Measurements from ENCODE around the gene KCNJ5.

The KCNJ5 gene

DNA sequence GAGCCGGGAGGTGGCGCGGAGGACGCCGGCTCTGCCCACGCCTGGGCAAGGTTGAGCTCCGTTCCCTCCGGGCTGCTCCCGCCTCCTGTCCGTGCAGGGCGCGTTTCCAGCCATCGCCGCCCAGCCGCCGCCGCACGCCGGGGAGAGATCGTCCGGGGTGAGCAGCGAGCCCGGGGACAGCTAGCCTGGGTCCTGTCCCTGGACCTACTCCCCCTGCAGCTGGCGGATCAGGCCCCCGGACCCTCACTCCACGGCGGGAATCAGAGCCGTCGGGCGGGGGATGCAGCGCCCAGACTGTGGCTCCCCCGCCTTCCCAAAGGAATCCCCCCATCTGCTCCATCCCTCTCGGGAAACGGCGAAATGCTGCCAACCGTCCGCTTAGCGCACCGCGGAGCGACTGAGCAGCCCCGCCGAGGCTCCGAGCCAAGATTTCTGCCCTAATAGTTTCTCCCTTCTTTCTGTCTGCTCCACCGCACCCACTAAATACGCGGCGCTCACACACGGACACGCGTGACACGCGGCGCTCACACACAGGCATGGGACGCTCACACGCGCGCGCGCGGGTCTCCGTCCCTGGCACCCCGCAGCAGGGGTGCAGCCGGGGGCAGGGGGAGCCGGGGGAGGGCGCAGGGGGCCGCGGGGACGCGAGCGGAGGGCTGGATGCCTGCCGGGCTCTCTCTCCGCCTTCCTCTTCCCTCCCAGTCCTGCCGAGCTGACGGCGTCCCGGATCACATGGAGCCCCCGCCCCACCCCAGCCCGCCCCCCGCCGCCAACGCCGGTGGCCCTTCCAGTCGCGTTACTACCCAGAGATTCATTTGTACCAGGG lies at the start of gene KCNJ5:
KCNJ5 (plus strand) TSS at position 814 of the 826 bp plus-strand sequence. CDS start 19,918 bp downstream, outside the sequence.
- DNase-seq, result no peak

DNA sequence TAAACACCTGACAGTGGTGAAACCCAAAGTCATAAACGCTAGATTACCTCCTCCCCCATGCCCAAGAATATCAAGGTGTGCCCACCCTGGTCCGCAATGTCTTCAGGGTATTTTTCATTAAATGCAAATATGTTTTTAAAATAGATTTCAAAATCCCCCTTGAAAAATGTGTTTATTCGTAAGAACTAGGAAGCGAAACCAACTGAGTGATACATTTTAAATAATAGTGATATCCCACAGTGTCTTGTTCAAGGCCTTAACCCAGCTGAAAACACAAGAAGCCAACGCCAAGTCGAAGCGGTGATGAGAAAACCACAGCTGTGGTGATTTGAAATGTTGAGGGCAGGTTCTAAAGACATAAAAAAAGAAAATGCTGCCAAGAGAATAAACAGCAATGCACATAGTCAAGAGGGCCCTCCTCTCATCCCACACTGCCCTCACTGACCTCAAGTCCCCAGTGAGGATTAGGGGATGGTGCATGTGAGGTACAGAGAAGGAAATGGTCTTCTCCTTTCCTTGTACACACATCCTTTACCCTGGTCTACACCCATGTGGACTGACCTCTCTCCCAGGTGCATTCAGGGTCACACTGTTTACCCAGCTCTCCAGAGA lies 49.6 kb upstream of the KCNJ5 start:
- no peak for DNase-seq

DNA sequence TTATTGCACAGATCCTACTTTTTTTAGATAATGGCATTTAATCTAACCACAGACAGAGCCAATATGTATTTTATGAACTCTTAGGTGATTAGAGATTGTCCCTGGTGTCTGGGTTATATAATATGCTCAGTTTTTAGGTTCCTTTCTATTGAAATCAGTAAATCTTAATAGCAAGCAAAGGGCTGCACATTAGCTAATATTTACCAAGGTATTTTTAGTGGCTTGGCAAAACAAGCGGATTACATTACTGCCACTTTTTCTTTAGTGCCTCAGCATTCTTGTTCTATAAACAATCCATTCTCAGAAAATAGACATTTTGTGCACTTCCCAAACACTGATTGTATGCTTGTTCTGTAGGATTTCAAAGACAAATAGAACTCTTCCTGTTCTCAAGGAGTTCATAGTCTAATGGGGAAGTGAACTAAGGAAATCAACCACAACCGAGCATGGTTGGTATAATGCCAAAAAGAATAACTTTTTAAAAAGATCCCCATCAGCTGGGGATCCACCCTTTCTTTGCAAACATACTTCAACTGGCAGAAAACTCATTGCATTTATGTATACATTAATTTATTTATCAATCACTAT lies 47.9 kb upstream of the KCNJ5 start:
- no peak for DNase-seq

DNA sequence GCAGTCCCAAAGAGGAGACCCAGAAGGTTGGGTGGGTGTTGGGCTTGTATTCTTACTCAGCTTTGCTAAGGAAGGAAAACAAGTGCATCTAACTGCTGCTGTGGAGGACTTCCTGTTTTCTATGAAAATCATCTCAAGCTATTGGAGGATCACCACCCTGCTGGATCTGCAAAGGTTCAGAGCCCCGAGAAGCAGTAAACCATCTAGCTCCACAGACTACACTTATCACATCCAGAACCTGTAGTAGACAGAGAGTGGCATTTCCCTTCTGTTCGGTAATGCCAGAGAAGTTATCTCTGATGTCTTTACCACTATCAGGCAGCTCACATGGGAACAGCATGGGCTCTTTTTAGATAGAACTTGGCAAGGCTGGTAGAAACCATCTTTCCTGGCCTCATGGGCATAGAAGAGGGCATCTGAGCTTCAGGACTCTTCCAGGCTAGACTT lies 45.8 kb upstream of the KCNJ5 start:
- no peak for DNase-seq

DNA sequence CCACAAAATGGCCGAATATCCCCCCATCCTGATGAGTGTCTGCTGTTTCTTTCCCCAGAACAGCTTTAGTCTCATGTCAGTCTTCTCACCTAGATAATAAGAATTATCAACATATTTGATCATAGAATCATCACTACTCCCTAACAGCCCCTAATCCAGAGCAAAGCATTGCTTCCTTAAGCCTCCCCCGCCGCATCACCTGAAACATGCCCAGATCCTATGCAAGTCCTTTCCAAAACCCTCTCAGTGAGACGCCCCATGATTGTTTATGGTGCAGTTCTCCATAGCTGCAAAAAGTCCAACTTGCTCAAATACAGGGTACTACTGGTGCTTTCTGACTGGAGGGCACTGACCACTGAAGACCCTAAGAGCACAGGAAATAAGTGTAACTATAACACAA lies 44.2 kb upstream of the KCNJ5 start:
- no peak for DNase-seq

DNA sequence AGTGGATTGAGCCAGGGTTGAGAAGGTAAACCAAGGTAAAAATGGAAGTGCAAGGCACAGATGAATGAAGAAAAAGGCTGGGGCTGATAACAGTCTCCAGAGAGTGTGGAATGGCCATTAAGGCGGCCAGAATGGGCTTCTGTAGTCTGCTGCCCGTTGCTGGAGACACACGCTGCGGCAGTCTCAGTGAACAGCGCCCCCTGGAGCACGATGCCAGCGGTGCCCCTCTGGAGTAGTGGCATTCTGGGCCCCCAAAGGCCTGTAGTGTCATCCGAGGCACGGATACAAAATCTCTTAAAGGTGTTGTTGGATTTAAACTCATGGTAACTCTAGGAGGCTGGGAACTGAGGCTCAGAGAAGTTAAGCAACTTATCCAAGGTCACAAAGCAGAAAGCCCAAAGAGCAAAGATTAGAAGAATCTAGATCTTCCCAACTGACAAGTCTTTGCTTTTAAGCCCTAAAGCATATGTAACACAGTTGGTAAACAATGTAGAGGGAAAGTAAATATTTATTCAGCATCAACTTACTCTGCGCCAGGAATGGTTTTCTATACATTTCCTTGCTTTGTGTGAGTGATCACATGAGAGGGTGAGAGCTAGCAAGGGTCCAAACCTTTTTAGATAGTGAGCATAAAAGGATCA lies 42.2 kb upstream of the KCNJ5 start:
- DNase-seq, result peak; percentile 73

DNA sequence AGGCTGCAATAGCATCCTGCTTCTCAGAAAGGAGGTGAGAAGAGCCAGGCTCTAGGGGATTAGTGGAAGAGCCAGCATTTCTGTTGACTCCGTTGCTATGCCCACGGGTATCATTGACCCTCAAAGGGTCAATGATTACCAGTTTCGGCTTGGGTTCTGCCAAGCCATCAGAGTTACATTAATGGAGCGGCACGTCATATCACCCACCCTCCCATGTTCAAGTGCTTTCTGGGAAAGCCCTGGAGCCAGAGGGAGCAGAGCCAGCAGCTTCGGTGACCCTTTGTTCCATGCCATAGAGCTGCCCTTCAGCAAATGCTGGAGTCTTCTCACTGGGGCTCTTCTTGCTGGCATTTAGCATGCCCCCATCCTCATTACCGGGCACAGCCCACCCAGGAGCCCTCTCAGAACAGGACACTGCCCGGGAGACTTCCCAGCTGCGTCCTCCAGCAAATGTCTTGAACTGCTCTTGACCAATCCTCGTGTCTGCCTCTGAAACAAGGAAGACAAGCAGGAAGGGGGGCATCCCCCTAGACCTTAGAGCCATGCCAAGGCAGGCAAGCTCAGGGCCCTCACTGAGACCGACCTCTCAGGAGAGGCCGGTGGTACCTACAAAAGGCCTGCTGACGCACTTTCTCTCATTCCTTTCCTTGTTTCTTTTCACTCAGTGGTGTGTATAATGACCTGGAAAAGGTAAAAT lies 38.7 kb upstream of the KCNJ5 start:
- DNase-seq, result no peak

DNA sequence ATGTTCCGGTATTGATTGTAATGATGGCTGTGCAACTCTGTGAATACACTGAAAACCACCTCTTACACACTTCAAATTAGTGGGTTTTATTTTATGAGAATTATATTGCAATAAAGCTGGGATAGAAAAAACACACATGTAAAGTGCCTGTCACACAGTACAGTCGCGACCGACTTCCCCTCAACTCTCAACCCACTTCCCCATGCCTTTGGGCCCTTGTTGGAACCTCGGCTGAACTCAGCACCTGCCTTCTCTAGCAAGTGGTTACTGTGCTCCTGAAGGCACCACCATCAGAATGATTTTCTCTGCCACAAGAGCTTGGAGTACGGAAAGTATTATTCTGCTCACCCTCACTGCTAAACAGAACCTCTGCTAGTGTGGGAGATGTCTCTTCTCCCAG lies 37.6 kb upstream of the KCNJ5 start:
- no peak for DNase-seq

DNA sequence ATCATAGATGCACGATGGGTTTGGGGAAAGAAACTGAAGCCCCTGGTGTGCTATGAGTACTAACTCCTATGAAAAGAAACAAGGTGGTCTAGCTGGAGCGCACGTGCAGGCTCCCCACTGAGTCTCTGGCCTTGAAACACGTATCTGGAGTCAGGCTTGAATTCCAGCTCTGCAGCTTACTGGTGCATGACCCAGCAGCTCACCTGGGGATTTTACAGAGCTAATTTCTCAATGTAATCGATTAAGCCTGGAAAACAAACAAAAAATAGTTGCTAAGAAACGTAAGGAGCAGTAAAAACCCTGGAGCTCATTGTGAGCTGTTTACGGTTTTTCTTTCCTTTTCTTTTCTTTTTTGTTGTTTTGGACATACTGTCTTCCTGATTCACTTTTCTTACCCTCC lies 36.3 kb upstream of the KCNJ5 start:
- DNase-seq, result no peak

DNA sequence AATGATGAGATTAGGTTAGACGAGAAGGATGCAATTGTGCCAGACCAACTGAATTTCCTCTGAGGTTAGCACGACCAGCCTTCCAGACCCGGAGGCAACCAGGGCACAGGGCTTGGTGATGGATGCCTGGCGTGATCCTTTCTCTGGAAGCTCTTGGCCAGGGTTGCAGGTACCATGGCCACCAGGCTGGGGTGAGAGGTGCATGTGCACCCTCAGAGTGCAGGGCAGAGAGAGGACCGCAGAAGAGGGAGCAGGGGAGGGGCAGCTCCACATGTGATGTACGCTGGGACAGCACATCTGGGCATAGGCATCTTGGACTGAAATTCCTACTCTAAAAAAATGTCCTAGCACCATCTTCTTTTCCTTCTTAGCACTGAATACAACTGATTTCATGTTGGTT lies 34.9 kb upstream of the KCNJ5 start:
- DNase-seq, result no peak

DNA sequence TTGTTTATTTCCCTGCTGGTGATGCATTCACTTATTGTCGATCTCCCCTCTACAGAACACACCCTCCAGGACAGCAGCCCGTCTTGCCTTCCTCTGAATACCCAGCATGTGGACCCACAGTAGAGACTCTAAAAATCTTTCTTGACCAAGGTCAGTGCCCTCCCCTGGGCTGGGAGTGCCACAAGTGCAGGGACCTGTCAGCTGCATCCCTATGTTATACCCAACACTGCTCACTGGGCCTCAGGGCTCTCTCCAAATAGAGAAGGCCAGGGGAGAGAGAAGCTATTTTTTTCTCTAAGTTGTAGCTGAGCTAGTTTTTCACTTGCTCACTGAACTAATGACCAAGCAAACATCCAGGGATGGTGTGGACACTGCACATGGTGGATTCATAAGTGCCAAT lies 33.8 kb upstream of the KCNJ5 start:
- no peak for DNase-seq

DNA sequence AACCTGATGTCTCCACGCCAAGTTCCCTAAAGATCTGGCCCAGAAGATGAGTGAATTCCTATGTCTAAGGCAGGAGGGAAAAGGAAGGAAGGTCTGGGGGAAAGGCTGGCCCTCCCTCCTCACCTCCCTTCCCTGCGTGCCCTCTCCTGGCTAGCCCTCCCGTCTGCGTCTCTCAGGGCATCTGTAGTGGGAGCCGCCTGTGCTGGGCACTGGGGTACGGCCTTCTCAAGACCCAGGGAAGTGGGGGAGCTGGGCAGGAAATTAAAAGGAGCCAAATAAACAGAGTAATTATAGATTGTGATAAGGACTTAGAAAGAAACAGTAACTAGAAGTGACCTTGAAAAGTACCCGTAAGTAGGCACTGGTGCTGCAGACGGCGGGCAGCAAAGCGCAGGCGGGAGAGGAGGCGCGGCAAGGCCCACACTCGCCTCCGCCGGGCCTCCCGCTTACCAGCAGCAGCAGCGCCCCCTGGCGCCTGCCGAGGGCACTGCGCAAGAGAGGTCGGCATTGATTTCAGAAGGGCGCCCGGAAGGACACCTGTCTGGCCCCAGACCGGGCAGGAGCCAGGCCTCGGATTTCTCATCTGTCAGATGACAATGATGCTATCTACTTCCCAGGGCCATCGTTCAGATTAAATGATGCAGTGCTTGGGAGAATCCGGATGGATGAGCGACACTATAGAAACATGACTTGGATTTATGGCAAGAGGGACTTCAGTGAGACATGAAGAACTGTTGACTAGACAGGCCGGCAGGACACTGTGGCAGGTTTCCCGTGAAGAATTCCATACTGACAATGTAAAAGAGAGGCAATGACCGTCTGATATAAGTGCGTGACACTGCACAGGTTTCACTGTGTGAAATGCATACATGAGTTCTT lies 31.4 kb upstream of the KCNJ5 start:
- DNase-seq, result peak; percentile 81

DNA sequence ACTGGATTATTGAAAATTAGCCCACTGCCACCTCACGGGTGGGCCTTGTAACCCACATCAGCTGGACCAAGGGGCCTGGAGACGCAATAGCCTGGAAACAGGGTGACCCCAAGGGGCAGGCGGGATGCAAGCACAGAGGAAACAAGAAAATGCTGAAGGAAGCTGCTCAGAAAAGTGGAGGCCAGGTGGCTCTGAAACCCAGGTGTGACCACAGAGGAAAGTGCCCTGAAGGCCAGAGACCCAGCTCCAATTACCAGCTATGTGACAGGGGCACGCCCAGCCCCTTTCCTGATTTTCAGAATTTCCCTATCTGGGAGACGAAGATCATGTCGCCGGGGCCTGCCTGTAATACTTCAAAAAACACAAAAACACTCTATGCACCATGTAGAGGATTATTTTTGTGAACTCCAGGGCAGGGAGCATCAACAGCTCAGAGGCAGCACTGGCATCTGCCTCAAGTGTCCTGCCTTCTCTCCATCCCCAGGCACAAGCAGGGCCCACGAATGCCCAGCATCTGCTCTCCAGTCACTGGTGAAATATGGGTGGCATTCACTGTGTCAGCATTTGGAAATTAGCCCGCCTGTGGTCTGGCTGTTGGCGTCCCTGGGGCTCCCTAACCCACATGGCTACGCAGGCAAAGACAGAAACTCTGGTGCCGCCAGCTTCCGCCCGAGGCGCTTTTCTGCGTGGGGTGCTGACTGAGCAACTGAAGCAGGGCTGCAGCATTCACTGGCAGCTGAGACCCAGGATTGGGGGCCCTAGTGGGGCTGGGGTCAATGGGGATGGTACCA lies 30.4 kb upstream of the KCNJ5 start:
- no peak for DNase-seq

DNA sequence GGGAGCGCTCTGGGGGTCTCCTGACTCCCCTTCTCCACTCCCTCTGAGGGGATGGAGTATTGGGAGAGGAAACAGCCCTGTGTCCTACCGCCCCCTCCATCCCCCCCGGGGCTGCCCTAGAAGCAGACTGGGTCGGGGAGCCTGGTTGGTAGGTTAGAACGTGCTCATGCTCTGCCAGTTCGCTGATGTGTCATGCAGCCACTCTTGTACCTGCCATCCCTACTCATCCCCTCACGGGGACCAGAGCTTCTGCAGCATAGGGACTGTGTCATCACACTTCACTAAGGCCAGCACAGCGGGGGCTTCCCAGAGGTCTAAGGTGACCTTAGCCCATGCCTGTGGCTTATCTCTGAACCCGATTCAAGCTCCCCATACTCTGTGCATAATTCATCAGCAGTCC lies 28.8 kb upstream of the KCNJ5 start:
- no peak for DNase-seq

DNA sequence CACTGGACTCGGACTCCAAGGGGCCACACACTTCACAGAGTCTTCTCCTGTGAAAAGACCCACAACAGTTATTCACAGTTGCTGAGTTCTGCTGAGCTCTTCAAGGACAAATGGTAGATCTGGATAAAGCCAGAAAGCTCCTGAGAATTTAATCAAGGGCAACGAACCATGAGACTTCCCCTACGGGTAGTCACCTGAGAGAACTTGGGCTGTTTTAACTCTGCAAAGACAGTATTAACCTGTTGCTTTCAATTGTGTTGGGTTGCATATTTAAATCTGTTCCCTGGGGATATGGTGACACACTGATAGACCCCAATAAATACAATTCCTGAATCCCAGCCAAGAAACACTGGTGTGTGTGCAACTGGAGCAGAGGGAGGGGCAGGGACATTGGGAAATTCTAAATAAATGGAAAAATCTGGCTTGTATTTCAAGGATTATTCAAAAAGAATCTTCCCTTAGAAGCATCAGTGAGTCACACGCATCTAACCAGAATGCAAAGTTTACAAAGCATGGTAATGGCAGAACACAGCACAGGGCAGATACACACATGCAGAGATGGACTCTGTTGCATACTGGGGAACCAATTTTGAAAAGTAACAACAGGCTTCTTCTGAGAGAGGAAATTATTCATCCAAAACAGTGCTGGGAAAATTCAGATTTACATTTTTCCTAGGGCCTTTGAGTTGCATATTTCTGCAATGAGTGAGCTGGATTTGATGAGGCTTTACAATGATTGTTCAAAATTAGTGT lies 28.1 kb upstream of the KCNJ5 start:
- no peak for DNase-seq

DNA sequence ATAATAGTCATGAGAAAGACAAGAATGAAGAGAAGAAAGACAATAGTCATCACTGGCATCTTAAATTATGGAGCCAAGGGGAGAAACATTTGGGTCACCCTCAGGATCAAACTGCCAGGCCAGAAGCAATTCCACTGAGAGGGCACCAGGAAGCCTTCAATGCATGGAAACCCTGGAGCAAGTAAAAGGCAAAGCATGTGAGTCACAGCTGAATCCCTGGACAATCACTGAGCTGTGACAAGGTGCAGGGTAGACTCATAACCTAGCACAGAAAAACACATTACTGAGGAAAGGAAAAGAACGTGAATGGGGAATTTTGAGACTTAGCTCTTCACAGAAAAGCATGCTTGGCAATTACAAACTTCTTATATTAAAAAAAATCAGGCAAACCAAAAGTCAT lies 25.7 kb upstream of the KCNJ5 start:
- no peak for DNase-seq

DNA sequence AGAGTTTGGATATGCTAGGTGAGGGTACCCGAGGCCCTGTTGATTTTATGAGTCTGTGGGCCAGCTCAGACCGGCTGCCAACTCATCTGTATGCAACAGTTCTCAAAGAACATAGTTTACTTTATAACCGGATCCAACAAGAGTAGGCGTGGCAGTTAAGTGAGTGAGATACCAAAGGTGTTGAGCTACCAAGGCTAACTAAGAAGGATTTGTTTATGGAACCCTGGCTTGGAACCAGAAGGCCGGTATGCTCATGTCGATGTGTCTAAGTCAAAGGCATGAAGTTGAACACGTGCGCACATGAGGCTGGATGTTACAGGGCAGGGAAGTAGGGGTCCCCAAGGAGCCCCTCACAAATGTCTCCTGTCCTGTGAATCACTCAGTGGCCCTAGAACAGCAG lies 23.9 kb upstream of the KCNJ5 start, which contains the start of gene KCNJ1:
KCNJ1 (minus strand) TSS at position 20 of the 400 bp plus-strand sequence. CDS start 27,053 bp downstream, outside the sequence.
- no peak for DNase-seq

DNA sequence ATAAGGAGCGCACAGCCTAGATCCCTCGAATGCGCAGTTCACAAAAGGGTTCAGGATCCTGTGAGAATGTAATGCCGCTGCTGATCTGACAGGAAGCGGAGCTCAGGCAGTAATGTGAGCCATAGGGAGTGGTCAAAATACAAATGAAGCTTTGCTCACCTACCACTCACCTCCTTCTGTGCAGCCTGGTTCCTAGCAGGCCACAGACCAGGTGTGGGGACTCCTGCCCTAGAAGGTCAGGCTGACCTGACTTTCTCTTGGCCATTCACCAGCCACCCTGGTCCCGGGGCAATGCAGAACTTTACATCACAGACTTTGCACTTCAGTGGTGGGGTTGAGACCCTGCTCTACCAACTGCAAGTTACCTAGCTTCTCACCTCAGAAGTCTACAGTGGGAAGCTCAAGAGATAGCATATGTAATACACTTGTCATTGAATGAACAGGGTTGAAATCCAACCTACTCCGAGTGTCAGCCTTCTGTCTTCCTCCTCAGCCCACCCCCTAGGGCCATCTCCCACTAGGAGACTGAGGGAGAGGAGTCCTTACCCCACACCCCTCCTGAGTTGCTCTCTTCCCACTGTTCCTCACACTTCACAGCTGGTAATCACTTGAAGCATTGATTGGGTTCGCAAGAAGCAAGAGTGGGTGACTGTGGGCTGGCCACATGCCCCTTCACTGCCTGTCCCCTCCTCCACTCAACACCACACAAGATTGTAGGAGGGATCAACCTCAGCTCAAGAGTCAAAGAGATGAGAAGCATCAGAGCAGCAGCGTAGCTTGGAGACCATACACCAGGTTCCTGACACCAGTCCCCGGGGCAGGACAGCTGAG lies 22.1 kb upstream of the KCNJ5 start:
- DNase-seq, result no peak

DNA sequence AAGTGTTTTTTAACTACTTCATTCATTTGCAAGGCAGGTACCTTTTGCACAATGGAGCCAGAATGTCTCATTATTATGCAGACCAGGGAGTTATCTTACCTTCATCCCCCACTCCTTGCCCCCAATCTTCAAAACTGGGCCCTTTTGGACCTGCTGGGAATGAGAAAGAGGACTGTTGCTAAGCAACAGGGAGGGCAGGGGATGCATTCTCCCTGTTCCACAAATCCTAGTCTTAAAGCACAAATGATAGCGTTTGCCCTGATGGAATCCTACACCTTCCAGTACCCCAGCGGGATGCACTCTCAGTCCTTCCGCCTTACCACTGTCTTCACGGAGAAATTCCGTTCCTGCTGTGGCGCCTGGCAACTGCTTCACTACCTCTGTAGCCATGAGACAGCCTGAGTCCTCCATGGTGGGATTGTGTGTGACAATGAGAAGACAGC lies 20.0 kb upstream of the KCNJ5 start:
- DNase-seq, result no peak
